ENCODE results near the gene RFX3.
A peak's percentile ranks its signal among the peaks of the same experiment; 100 is the strongest.

RFX3 gene

DNA sequence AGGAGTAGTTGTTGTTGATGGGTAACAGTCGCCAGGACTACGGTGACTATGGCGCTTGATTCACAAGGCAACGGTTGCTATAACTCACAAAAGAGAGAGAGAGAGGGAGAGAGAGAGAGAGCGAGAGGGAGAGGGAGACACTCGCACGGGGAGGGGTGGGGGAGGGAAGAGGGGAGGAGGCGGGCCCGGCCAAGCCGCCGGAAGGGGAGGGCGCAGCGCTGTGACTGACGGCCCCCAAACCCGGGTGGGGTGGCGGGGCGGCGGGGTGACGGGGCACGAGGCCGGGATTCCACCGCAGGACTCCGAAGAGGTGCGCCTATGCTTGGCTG lies at the start of gene RFX3:
RFX3 (minus strand) TSS at position 166 of the 329 bp plus-strand sequence. CDS start 130,413 bp downstream, outside the sequence.
- H3K36me3 ChIP-seq (ENCODE audit: control insufficient read depth, insufficient read depth, low read length), result no peaks in the 10 kb centered on the region
- H3K4me3 ChIP-seq (ENCODE audit: low read length), result peak within 1 kb of the TSS; percentile 99
- H3K9ac ChIP-seq (ENCODE audit: low read length), result peak within 1 kb of the TSS; percentile 100
- peak within 1 kb of the TSS; percentile 100 for H3K27ac ChIP-seq (ENCODE audit: low read depth, low read length)
- H3K4me1 ChIP-seq (ENCODE audit: control insufficient read depth, insufficient read depth, low read length), result peaks cover 13% of the 10 kb centered on the region
- H3K27me3 ChIP-seq (ENCODE audit: control insufficient read depth, insufficient read depth, low read length), result no peaks in the 10 kb centered on the region

GRCh38 chr9:3571500-3571899 lies 45.7 kb upstream of the RFX3 start:
- Histone ChIP-seq H3K4me1 (ENCODE audit: control insufficient read depth, insufficient read depth, low read length) (no peaks in the 10 kb centered on the region), H3K9ac (ENCODE audit: low read length) (no peak overlapping the region), H3K27ac (ENCODE audit: low read depth, low read length) (no peak overlapping the region), H3K36me3 (ENCODE audit: control insufficient read depth, insufficient read depth, low read length) (no peaks in the 10 kb centered on the region), H3K4me3 (ENCODE audit: low read length) (no peak overlapping the region), H3K27me3 (ENCODE audit: control insufficient read depth, insufficient read depth, low read length) (no peaks in the 10 kb centered on the region)

GRCh38 chr9:3569529-3569928 lies 43.7 kb upstream of the RFX3 start:
- no peaks in the 10 kb centered on the region for H3K27me3 ChIP-seq (ENCODE audit: control insufficient read depth, insufficient read depth, low read length)
- H3K4me3 ChIP-seq (ENCODE audit: low read length), result no peak overlapping the region
- no peaks in the 10 kb centered on the region for H3K36me3 ChIP-seq (ENCODE audit: control insufficient read depth, insufficient read depth, low read length)
- no peak overlapping the region for H3K9ac ChIP-seq (ENCODE audit: low read length)
- H3K4me1 ChIP-seq (ENCODE audit: control insufficient read depth, insufficient read depth, low read length), result no peaks in the 10 kb centered on the region
- no peak overlapping the region for H3K27ac ChIP-seq (ENCODE audit: low read depth, low read length)

GRCh38 chr9:3567988-3568387 lies 42.2 kb upstream of the RFX3 start:
- H3K27ac ChIP-seq (ENCODE audit: low read depth, low read length), result no peak overlapping the region
- H3K27me3 ChIP-seq (ENCODE audit: control insufficient read depth, insufficient read depth, low read length), result no peaks in the 10 kb centered on the region
- H3K9ac ChIP-seq (ENCODE audit: low read length), result no peak overlapping the region
- H3K4me3 ChIP-seq (ENCODE audit: low read length), result no peak overlapping the region
- H3K4me1 ChIP-seq (ENCODE audit: control insufficient read depth, insufficient read depth, low read length), result no peaks in the 10 kb centered on the region
- H3K36me3 ChIP-seq (ENCODE audit: control insufficient read depth, insufficient read depth, low read length), result no peaks in the 10 kb centered on the region

- Histone ChIP-seq H3K4me1 (ENCODE audit: control insufficient read depth, insufficient read depth, low read length) (no peaks in the 10 kb centered on the region), H3K9ac (ENCODE audit: low read length) (no peak overlapping the region), H3K27me3 (ENCODE audit: control insufficient read depth, insufficient read depth, low read length) (no peaks in the 10 kb centered on the region), H3K27ac (ENCODE audit: low read depth, low read length) (no peak overlapping the region), H3K4me3 (ENCODE audit: low read length) (no peak overlapping the region), H3K36me3 (ENCODE audit: control insufficient read depth, insufficient read depth, low read length) (no peaks in the 10 kb centered on the region)
Observed at GRCh38 chr9:3553076-3553765, 27.4 kb upstream of the RFX3 start.

DNA sequence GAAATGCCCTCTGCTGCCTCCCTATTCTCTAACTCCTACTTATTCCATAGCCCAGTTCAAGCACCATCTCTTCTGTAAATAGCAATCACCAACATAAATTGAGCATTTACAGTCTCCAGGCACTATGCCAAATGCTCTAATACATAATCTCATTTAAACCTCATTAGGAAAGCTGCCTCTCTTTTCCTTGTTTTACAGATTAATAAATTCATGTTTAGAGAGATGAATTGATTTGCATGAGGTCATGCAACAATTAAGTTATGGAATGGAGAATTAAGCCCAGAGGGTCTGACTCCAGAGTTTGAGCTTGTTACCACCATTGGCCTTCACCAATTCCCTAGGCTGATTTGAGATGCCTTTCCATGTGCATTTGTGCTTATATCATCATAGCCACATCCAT lies 23.4 kb upstream of the RFX3 start:
- H3K9ac ChIP-seq (ENCODE audit: low read length), result no peak overlapping the region
- H3K4me3 ChIP-seq (ENCODE audit: low read length), result no peak overlapping the region
- H3K27ac ChIP-seq (ENCODE audit: low read depth, low read length), result no peak overlapping the region
- H3K4me1 ChIP-seq (ENCODE audit: control insufficient read depth, insufficient read depth, low read length), result no peaks in the 10 kb centered on the region
- no peaks in the 10 kb centered on the region for H3K27me3 ChIP-seq (ENCODE audit: control insufficient read depth, insufficient read depth, low read length)
- no peaks in the 10 kb centered on the region for H3K36me3 ChIP-seq (ENCODE audit: control insufficient read depth, insufficient read depth, low read length)

DNA sequence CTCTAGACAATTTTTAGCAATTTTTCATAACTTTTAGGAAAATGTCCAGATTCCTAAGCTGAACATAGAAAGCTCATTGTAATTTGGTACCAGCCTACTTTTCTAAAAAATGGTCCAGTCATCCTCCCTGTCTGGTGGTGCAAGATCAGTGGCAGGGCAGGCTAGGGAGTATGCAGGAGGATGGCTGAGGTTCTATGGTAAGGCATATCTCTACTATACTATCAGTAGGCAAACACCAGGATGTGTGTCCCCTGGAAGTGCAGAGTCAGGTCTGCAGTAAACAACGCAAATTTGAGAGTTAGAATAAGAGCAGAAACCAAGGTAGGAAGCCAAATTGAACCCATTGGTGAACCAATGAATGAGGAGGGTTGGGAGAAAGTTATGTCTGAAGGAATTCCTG lies 22.8 kb upstream of the RFX3 start:
- Histone ChIP-seq H3K27ac (ENCODE audit: low read depth, low read length) (no peak overlapping the region), H3K9ac (ENCODE audit: low read length) (no peak overlapping the region), H3K36me3 (ENCODE audit: control insufficient read depth, insufficient read depth, low read length) (no peaks in the 10 kb centered on the region), H3K27me3 (ENCODE audit: control insufficient read depth, insufficient read depth, low read length) (no peaks in the 10 kb centered on the region), H3K4me3 (ENCODE audit: low read length) (no peak overlapping the region), H3K4me1 (ENCODE audit: control insufficient read depth, insufficient read depth, low read length) (no peaks in the 10 kb centered on the region)

- Histone ChIP-seq H3K9ac (ENCODE audit: low read length) (no peak overlapping the region), H3K27me3 (ENCODE audit: control insufficient read depth, insufficient read depth, low read length) (no peaks in the 10 kb centered on the region), H3K4me1 (ENCODE audit: control insufficient read depth, insufficient read depth, low read length) (no peaks in the 10 kb centered on the region), H3K27ac (ENCODE audit: low read depth, low read length) (no peak overlapping the region), H3K4me3 (ENCODE audit: low read length) (no peak overlapping the region), H3K36me3 (ENCODE audit: control insufficient read depth, insufficient read depth, low read length) (no peaks in the 10 kb centered on the region)
Observed at GRCh38 chr9:3541206-3541605, 15.4 kb upstream of the RFX3 start.

DNA sequence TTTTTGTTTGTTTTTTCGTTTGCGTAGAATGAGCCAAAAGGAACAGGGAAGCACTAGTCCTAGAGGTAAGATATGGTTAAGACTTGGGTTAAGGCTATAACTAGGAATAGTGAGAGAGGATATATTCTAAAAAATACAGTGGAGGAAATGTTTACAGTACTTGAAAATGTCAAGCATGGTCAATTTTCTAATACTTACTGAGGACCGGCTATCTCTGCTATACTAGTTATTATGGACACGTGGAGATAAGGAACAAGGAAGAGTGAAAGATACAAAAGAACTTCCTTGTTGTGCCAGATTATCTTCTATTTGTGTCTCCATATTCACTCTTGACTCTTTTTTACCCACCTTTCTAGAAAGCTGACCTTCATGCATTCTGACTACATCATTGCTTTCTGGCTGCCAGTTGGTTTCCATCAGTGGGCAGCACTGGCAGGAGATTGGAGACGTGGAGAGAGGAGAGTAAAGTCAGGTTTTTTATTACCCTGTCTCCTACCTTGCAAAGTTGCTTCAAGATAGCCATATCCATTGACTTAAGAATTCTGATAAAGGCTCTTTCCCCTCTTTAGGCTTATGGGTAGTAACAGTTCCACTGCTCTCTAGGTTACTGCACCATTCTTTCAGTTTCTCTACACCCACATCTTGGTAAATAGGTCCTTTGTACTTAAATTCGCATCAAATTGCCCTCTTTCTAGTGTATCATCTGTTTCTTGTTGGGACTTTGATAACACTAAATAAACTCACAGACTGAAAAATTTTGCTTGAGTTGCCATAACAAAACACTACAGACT lies 9.0 kb upstream of the RFX3 start:
- Histone ChIP-seq H3K9ac (ENCODE audit: low read length) (no peak overlapping the region), H3K27ac (ENCODE audit: low read depth, low read length) (no peak overlapping the region)

DNA sequence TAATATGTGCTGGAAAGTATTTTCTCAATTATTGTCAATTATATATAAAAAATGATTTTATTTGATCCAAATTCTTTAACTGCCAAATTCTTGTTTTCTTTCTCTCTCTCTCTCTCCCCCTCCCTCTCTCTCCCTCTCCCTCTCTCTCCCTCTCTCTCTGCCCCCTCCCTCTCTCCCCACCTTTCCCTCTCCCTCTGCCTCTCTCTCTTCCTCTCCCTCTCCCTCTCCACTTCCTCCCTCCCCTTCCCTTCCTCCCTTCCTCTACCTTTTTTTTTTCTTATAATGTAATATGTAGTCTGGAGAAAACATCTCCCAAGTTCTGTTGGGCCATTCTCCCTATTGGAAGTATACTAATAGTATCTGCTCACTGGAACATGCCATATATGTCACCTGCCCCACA lies 6.4 kb upstream of the RFX3 start:
- Histone ChIP-seq H3K4me3 (ENCODE audit: low read length) (no peak overlapping the region), H3K4me1 (ENCODE audit: control insufficient read depth, insufficient read depth, low read length) (peaks cover 9% of the 10 kb centered on the region), H3K9ac (ENCODE audit: low read length) (no peak overlapping the region), H3K27me3 (ENCODE audit: control insufficient read depth, insufficient read depth, low read length) (no peaks in the 10 kb centered on the region), H3K27ac (ENCODE audit: low read depth, low read length) (no peak overlapping the region), H3K36me3 (ENCODE audit: control insufficient read depth, insufficient read depth, low read length) (no peaks in the 10 kb centered on the region)

More for the DNA sequence above, 9.0 kb upstream of the RFX3 start:
- Histone ChIP-seq H3K4me1 (ENCODE audit: control insufficient read depth, insufficient read depth, low read length) (no peaks in the 10 kb centered on the region), H3K4me3 (ENCODE audit: low read length) (no peak overlapping the region), H3K36me3 (ENCODE audit: control insufficient read depth, insufficient read depth, low read length) (no peaks in the 10 kb centered on the region), H3K27me3 (ENCODE audit: control insufficient read depth, insufficient read depth, low read length) (no peaks in the 10 kb centered on the region)

GRCh38 chr9:3528451-3528850 lies 2.6 kb upstream of the RFX3 start:
- peak overlapping the region; percentile 34 for H3K4me3 ChIP-seq (ENCODE audit: low read length)
- no peaks in the 10 kb centered on the region for H3K27me3 ChIP-seq (ENCODE audit: control insufficient read depth, insufficient read depth, low read length)
- no peak overlapping the region for H3K9ac ChIP-seq (ENCODE audit: low read length)
- H3K36me3 ChIP-seq (ENCODE audit: control insufficient read depth, insufficient read depth, low read length), result no peaks in the 10 kb centered on the region
- H3K4me1 ChIP-seq (ENCODE audit: control insufficient read depth, insufficient read depth, low read length), result peaks cover 13% of the 10 kb centered on the region
- no peak overlapping the region for H3K27ac ChIP-seq (ENCODE audit: low read depth, low read length)

DNA sequence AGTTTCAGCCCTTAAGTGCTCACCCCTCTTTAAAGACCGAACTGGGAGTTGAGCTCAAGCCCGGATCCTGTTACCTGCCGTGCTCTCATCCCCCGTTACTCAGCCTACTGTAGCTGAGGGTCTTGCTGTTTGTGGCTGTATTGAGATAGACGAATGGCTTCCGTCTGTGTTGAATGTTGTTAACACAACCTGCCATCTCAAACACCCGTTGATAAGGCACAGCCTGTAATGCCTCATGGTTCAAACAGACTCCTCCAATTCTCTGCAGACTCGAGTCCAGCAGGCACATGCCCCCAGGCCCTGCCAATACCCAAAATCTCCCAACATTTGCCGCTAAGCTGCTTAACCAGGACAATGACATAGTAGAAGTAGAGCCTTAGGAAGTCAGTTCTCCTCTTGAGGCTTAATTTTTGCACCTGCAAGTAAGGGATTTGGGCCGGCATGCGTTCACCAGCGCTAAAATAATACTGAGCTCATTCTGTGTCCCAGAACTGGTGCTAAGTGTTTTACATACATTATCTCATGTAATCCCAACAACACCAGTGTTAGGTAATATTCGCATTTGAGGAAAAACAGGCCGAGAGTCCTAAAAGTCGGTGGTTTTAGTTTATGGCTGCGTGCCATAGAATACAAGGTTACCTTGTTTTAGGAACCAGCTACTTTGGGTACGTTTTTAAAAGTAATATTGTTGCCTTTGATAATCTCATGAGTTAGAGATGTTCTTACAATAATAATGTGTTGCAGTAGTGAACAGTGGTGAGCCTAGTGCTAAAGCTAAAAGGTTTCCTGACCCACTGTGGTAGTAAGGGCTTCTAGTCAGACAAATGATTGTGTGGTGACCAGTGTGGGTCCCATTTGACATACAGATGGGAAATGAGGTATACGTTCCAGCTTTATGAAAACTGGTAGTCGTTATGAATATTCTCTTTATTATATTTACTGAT lies 1.5 kb upstream of the RFX3 start:
- H3K27ac ChIP-seq (ENCODE audit: low read depth, low read length), result peak overlapping the region; percentile 100
- no peaks in the 10 kb centered on the region for H3K36me3 ChIP-seq (ENCODE audit: control insufficient read depth, insufficient read depth, low read length)
- peak overlapping the region; percentile 99 for H3K4me3 ChIP-seq (ENCODE audit: low read length)
- no peaks in the 10 kb centered on the region for H3K27me3 ChIP-seq (ENCODE audit: control insufficient read depth, insufficient read depth, low read length)
- peak overlapping the region; percentile 84 for H3K9ac ChIP-seq (ENCODE audit: low read length)
- peaks cover 13% of the 10 kb centered on the region for H3K4me1 ChIP-seq (ENCODE audit: control insufficient read depth, insufficient read depth, low read length)

Measured in rectal smooth muscle tissue (tissue), 1 donor.